Measurements from ENCODE around the gene TIGD1. TPM values are rescaled to one million over a fixed set of nuclear protein-coding genes. Genes with fewer than 3 reads are reported as not detected.
A peak's percentile ranks its signal among the peaks of the same experiment; 100 is the strongest.

The TIGD1 gene
- total and polyA plus RNA-seq, 5 donors from 2014 or later = 11.2 to 15.1 (median 14.5) TPM

- no peaks in the 10 kb centered on the region for H3K27me3 Mint-ChIP-seq
- Histone ChIP-seq H3K4me1 (ENCODE audit: control insufficient read depth, insufficient read depth, low read length, poor library complexity, severe bottlenecking) (peaks cover 7% of the 10 kb centered on the region), H3K27ac (ENCODE audit: insufficient read depth, low read length, poor library complexity, severe bottlenecking) (no peak overlapping the region), H3K4me3 (ENCODE audit: low read depth, low read length) (no peak overlapping the region), H3K9me3 (ENCODE audit: control insufficient read depth in 2 of 2, low read length in 2 of 2) (no peaks in the 10 kb centered on the region), H3K27me3 (ENCODE audit: control insufficient read depth, insufficient read depth, low read length) (no peaks in the 10 kb centered on the region), H3K36me3 (ENCODE audit: control insufficient read depth, insufficient read depth, low read length) (peaks cover 12% of the 10 kb centered on the region)
- no peak overlapping the region for H3K4me3 Mint-ChIP-seq
- H3K9me3 Mint-ChIP-seq = peaks cover 0 to 1% (median 0%) of the 10 kb centered on the region in 7 donors
- ATAC-seq (ENCODE audit: low read depth in 2 of 2) = no peak
- no peak for DNase-seq
- peaks cover 5% of the 10 kb centered on the region for H3K36me3 Mint-ChIP-seq
- H3K4me1 Mint-ChIP-seq = peaks cover 0 to 36% (median 11%) of the 10 kb centered on the region in 4 donors
- peak overlapping the region in 1 of 3 donors; percentile 46 for H3K27ac Mint-ChIP-seq
These were observed 8.2 kb downstream of the TIGD1 start for GRCh38 chr2:232541961-232542714.

- peaks cover 0 to 2% (median 0%) of the 10 kb centered on the region in 7 donors for H3K9me3 Mint-ChIP-seq
- peaks cover under 1% of the 10 kb centered on the region for H3K36me3 Mint-ChIP-seq
- no peaks in the 10 kb centered on the region for H3K27me3 Mint-ChIP-seq
- no peak overlapping the region for H3K4me3 ChIP-seq (ENCODE audit: low read depth, low read length)
- H3K27ac Mint-ChIP-seq = no peak overlapping the region
- H3K4me3 Mint-ChIP-seq = peak overlapping the region in 1 of 4 donors; percentile 13
- H3K36me3 ChIP-seq (ENCODE audit: control insufficient read depth, insufficient read depth, low read length) = peaks cover 6% of the 10 kb centered on the region
- no peak for ATAC-seq (ENCODE audit: low read depth in 2 of 2)
- H3K4me1 Mint-ChIP-seq = peaks cover 0 to 28% (median 7%) of the 10 kb centered on the region in 4 donors
- H3K4me1 ChIP-seq (ENCODE audit: control insufficient read depth, insufficient read depth, low read length, poor library complexity, severe bottlenecking) = no peaks in the 10 kb centered on the region
- no peak overlapping the region for H3K27ac ChIP-seq (ENCODE audit: insufficient read depth, low read length, poor library complexity, severe bottlenecking)
- DNase-seq = no peak
- no peaks in the 10 kb centered on the region for H3K9me3 ChIP-seq (ENCODE audit: control insufficient read depth in 2 of 2, low read length in 2 of 2)
- peaks cover 3% of the 10 kb centered on the region for H3K27me3 ChIP-seq (ENCODE audit: control insufficient read depth, insufficient read depth, low read length)
These were observed 9.0 kb downstream of the TIGD1 start for GRCh38 chr2:232541195-232541960.

- Mint-ChIP-seq H3K4me1 (peaks cover 0 to 22% (median 4%) of the 10 kb centered on the region in 4 donors), H3K4me3 (no peak overlapping the region), H3K9me3 (peaks cover 0 to 2% (median 0%) of the 10 kb centered on the region in 7 donors), H3K27ac (no peak overlapping the region), H3K27me3 (no peaks in the 10 kb centered on the region), H3K36me3 (no peaks in the 10 kb centered on the region)
- DNase-seq (no peak), ATAC-seq (ENCODE audit: low read depth in 2 of 2) (no peak)
- H3K27me3 ChIP-seq (ENCODE audit: control insufficient read depth, insufficient read depth, low read length) = peaks cover 4% of the 10 kb centered on the region
- H3K9me3 ChIP-seq (ENCODE audit: control insufficient read depth in 2 of 2, low read length in 2 of 2) = no peaks in the 10 kb centered on the region
- H3K36me3 ChIP-seq (ENCODE audit: control insufficient read depth, insufficient read depth, low read length) = peaks cover under 1% of the 10 kb centered on the region
- H3K27ac ChIP-seq (ENCODE audit: insufficient read depth, low read length, poor library complexity, severe bottlenecking) = no peak overlapping the region
- H3K4me3 ChIP-seq (ENCODE audit: low read depth, low read length) = no peak overlapping the region
- H3K4me1 ChIP-seq (ENCODE audit: control insufficient read depth, insufficient read depth, low read length, poor library complexity, severe bottlenecking) = no peaks in the 10 kb centered on the region
These were observed 9.8 kb downstream of the TIGD1 start for GRCh38 chr2:232540441-232541041.

- Mint-ChIP-seq H3K36me3 (no peaks in the 10 kb centered on the region), H3K9me3 (peaks cover 0 to 2% (median 0%) of the 10 kb centered on the region in 7 donors), H3K4me1 (peaks cover 0 to 19% (median 4%) of the 10 kb centered on the region in 4 donors), H3K27ac (no peak within 1 kb of the TSS), H3K27me3 (no peaks in the 10 kb centered on the region), H3K4me3 (no peak within 1 kb of the TSS)
- ATAC-seq (ENCODE audit: low read depth in 2 of 2) = no peak
- Histone ChIP-seq H3K27me3 (ENCODE audit: control insufficient read depth, insufficient read depth, low read length) (peaks cover 4% of the 10 kb centered on the region), H3K4me3 (ENCODE audit: low read depth, low read length) (no peak within 1 kb of the TSS), H3K36me3 (ENCODE audit: control insufficient read depth, insufficient read depth, low read length) (no peaks in the 10 kb centered on the region), H3K9me3 (ENCODE audit: control insufficient read depth in 2 of 2, low read length in 2 of 2) (no peaks in the 10 kb centered on the region), H3K4me1 (ENCODE audit: control insufficient read depth, insufficient read depth, low read length, poor library complexity, severe bottlenecking) (no peaks in the 10 kb centered on the region), H3K27ac (ENCODE audit: insufficient read depth, low read length, poor library complexity, severe bottlenecking) (no peak within 1 kb of the TSS)
- no peak for DNase-seq
These were observed 10.8 kb downstream of the TIGD1 start, which contains the start of gene CHRNG for GRCh38 chr2:232539298-232540231. CHRNG (plus strand) TSS chr2:232539692; CDS start chr2:232539748, 56 bp downstream.

GRCh38 chr2:232538671-232539070, 11.7 kb downstream of the TIGD1 start:
- Mint-ChIP-seq H3K27ac (no peak overlapping the region), H3K27me3 (no peaks in the 10 kb centered on the region), H3K4me3 (no peak overlapping the region), H3K9me3 (peaks cover 0 to 2% (median 0%) of the 10 kb centered on the region in 7 donors), H3K4me1 (peaks cover 0 to 13% (median 4%) of the 10 kb centered on the region in 4 donors), H3K36me3 (no peaks in the 10 kb centered on the region)
- Histone ChIP-seq H3K27ac (ENCODE audit: insufficient read depth, low read length, poor library complexity, severe bottlenecking) (no peak overlapping the region), H3K4me3 (ENCODE audit: low read depth, low read length) (no peak overlapping the region), H3K36me3 (ENCODE audit: control insufficient read depth, insufficient read depth, low read length) (no peaks in the 10 kb centered on the region), H3K4me1 (ENCODE audit: control insufficient read depth, insufficient read depth, low read length, poor library complexity, severe bottlenecking) (no peaks in the 10 kb centered on the region), H3K27me3 (ENCODE audit: control insufficient read depth, insufficient read depth, low read length) (peaks cover 4% of the 10 kb centered on the region), H3K9me3 (ENCODE audit: control insufficient read depth in 2 of 2, low read length in 2 of 2) (no peaks in the 10 kb centered on the region)
- ATAC-seq (ENCODE audit: low read depth in 2 of 2) = no peak
- no peak for DNase-seq

GRCh38 chr2:232537499-232537898, 12.9 kb downstream of the TIGD1 start:
- H3K27ac Mint-ChIP-seq = no peak overlapping the region
- Histone ChIP-seq H3K4me1 (ENCODE audit: control insufficient read depth, insufficient read depth, low read length, poor library complexity, severe bottlenecking) (no peaks in the 10 kb centered on the region), H3K36me3 (ENCODE audit: control insufficient read depth, insufficient read depth, low read length) (no peaks in the 10 kb centered on the region), H3K27ac (ENCODE audit: insufficient read depth, low read length, poor library complexity, severe bottlenecking) (no peak overlapping the region), H3K9me3 (ENCODE audit: control insufficient read depth in 2 of 2, low read length in 2 of 2) (no peaks in the 10 kb centered on the region), H3K27me3 (ENCODE audit: control insufficient read depth, insufficient read depth, low read length) (peaks cover 4% of the 10 kb centered on the region), H3K4me3 (ENCODE audit: low read depth, low read length) (no peak overlapping the region)
- H3K4me3 Mint-ChIP-seq = no peak overlapping the region
- peaks cover 0 to 9% (median 1%) of the 10 kb centered on the region in 4 donors for H3K4me1 Mint-ChIP-seq
- H3K36me3 Mint-ChIP-seq = no peaks in the 10 kb centered on the region
- ATAC-seq (ENCODE audit: low read depth in 2 of 2) (no peak), DNase-seq (no peak)
- no peaks in the 10 kb centered on the region for H3K27me3 Mint-ChIP-seq
- peaks cover 0 to 2% (median 0%) of the 10 kb centered on the region in 7 donors for H3K9me3 Mint-ChIP-seq

- Histone ChIP-seq H3K27me3 (ENCODE audit: control insufficient read depth, insufficient read depth, low read length) (peaks cover 4% of the 10 kb centered on the region), H3K4me3 (ENCODE audit: low read depth, low read length) (no peak overlapping the region), H3K9me3 (ENCODE audit: control insufficient read depth in 2 of 2, low read length in 2 of 2) (no peaks in the 10 kb centered on the region), H3K36me3 (ENCODE audit: control insufficient read depth, insufficient read depth, low read length) (no peaks in the 10 kb centered on the region), H3K4me1 (ENCODE audit: control insufficient read depth, insufficient read depth, low read length, poor library complexity, severe bottlenecking) (no peaks in the 10 kb centered on the region), H3K27ac (ENCODE audit: insufficient read depth, low read length, poor library complexity, severe bottlenecking) (no peak overlapping the region)
- Mint-ChIP-seq H3K27me3 (no peaks in the 10 kb centered on the region), H3K9me3 (peaks cover 0 to 2% (median 0%) of the 10 kb centered on the region in 7 donors), H3K4me3 (no peak overlapping the region), H3K4me1 (peaks cover 0 to 5% (median 1%) of the 10 kb centered on the region in 4 donors), H3K36me3 (no peaks in the 10 kb centered on the region), H3K27ac (no peak overlapping the region)
- ATAC-seq (ENCODE audit: low read depth in 2 of 2) (no peak), DNase-seq (peak in 1 of 3 donors; percentile 20)
These were observed 13.3 kb downstream of the TIGD1 start for GRCh38 chr2:232537079-232537478.

Data from CD4-positive, CD25-positive, alpha-beta regulatory T cell (primary cell).